Measurements from ENCODE around the gene EML4.

- TF ChIP-seq CTCF (IDR thresholded peaks at IDR 0.05) = no peak
- no peak for TF ChIP-seq EZH2phosphoT487 (IDR thresholded peaks at IDR 0.05)
- no peak for TF ChIP-seq EZH2 (IDR thresholded peaks at IDR 0.05)
These were observed 146.8 kb downstream of the EML4 start for GRCh38 chr2:42315844-42316470.

Measured in neural progenitor cell (in vitro differentiated cells).